ENCODE results near the gene DNPH1. TPM values are rescaled to one million over a fixed set of nuclear protein-coding genes. Genes with fewer than 3 reads are reported as not detected.

The DNPH1 gene
- total and polyA plus RNA-seq, 10 of the 15 experiments (the other 5 are each of a cell fraction or from before 2014, with no cell fraction given) = 7.0 to 136 (median 67.7) TPM

GRCh38 chr6:43268782-43269272, 39.5 kb upstream of the DNPH1 start (continued):
- no peak for TF ChIP-seq ZNF687 (IDR thresholded peaks at IDR 0.05)
- TF ChIP-seq REST (IDR thresholded peaks at IDR 0.05; ENCODE audit: low read depth, low read length) = no peak
- TF ChIP-seq FOXK2 (IDR thresholded peaks at IDR 0.05) = no peak
- no peak for TF ChIP-seq ELK1 (IDR thresholded peaks at IDR 0.05; ENCODE audit: low read depth, low read length)
- no peak for TF ChIP-seq CBX3 (IDR thresholded peaks at IDR 0.05; ENCODE audit: borderline replicate concordance, low read depth)
